ENCODE data around the gene UBTF.

UBTF gene

GRCh38 chr17:44219616-44220212, at the start of gene UBTF:
Gene UBTF, minus strand, starts transcription at chr17:44219675. Its CDS starts 1,446 bp downstream, at chr17:44218229.
- peaks cover 32 to 38% of the 10 kb centered on the region in 2 experiments for H3K4me1 ChIP-seq (ENCODE audit: control insufficient read depth in 1 of 2, insufficient read depth in 1 of 2, low read depth in 1 of 2, low read length in 1 of 2)
- peak within 1 kb of the TSS; percentile 97 for H3K27ac ChIP-seq
- no peak for TF ChIP-seq CTCF (IDR thresholded peaks at IDR 0.05)
- H3K4me3 ChIP-seq (ENCODE audit: low read depth in 1 of 2, low read length in 1 of 2) = peak within 1 kb of the TSS; percentile 72 to 78
- H3K9me3 ChIP-seq = no peaks in the 10 kb centered on the region
- H3K36me3 ChIP-seq = peaks cover 28% of the 10 kb centered on the region
- peaks cover 28% of the 10 kb centered on the region for H3K27me3 ChIP-seq

- no peaks in the 10 kb centered on the region for H3K4me1 ChIP-seq (ENCODE audit: control insufficient read depth in 1 of 2, insufficient read depth in 1 of 2, low read depth in 1 of 2, low read length in 1 of 2)
- no peaks in the 10 kb centered on the region for H3K9me3 ChIP-seq
- no peak overlapping the region for H3K27ac ChIP-seq
- peaks cover 26% of the 10 kb centered on the region for H3K27me3 ChIP-seq
- TF ChIP-seq CTCF (IDR thresholded peaks at IDR 0.05) = no peak
- no peak overlapping the region for H3K4me3 ChIP-seq (ENCODE audit: low read depth in 1 of 2, low read length in 1 of 2)
- H3K36me3 ChIP-seq = no peaks in the 10 kb centered on the region
Observed at GRCh38 chr17:44268709-44269534, 49.4 kb upstream of the UBTF start.

GRCh38 chr17:44267818-44268490, 48.5 kb upstream of the UBTF start, which contains the start of gene SLC4A1:
Gene SLC4A1, minus strand, starts transcription at chr17:44268135. Its CDS starts 5,269 bp downstream, at chr17:44262866.
- no peaks in the 10 kb centered on the region for H3K4me1 ChIP-seq (ENCODE audit: control insufficient read depth in 1 of 2, insufficient read depth in 1 of 2, low read depth in 1 of 2, low read length in 1 of 2)
- H3K4me3 ChIP-seq (ENCODE audit: low read depth in 1 of 2, low read length in 1 of 2) = no peak within 1 kb of the TSS
- TF ChIP-seq CTCF (IDR thresholded peaks at IDR 0.05) = no peak
- no peaks in the 10 kb centered on the region for H3K9me3 ChIP-seq
- no peak within 1 kb of the TSS for H3K27ac ChIP-seq
- peaks cover 19% of the 10 kb centered on the region for H3K27me3 ChIP-seq
- no peaks in the 10 kb centered on the region for H3K36me3 ChIP-seq

- H3K4me3 ChIP-seq (ENCODE audit: low read depth in 1 of 2, low read length in 1 of 2) = no peak overlapping the region
- no peak overlapping the region for H3K27ac ChIP-seq
- H3K27me3 ChIP-seq = peaks cover 13% of the 10 kb centered on the region
- H3K9me3 ChIP-seq = no peaks in the 10 kb centered on the region
- no peaks in the 10 kb centered on the region for H3K36me3 ChIP-seq
- TF ChIP-seq CTCF (IDR thresholded peaks at IDR 0.05) = no peak
- H3K4me1 ChIP-seq (ENCODE audit: control insufficient read depth in 1 of 2, insufficient read depth in 1 of 2, low read depth in 1 of 2, low read length in 1 of 2) = no peaks in the 10 kb centered on the region
Observed at GRCh38 chr17:44267165-44267455, 47.6 kb upstream of the UBTF start.

- Histone ChIP-seq H3K4me3 (ENCODE audit: low read depth in 1 of 2, low read length in 1 of 2) (no peak overlapping the region), H3K27ac (no peak overlapping the region), H3K27me3 (peaks cover 13% of the 10 kb centered on the region), H3K36me3 (no peaks in the 10 kb centered on the region), H3K4me1 (ENCODE audit: control insufficient read depth in 1 of 2, insufficient read depth in 1 of 2, low read depth in 1 of 2, low read length in 1 of 2) (no peaks in the 10 kb centered on the region), H3K9me3 (no peaks in the 10 kb centered on the region)
- TF ChIP-seq CTCF (IDR thresholded peaks at IDR 0.05) = no peak
Observed at GRCh38 chr17:44266402-44267164, 47.1 kb upstream of the UBTF start.
